OCI-LY7 (cell line): ENCODE data around the gene PKN1.

Experiments
- CTCF ChIP-seq: fragments of 200-600 bp; sonication (generic); conservative IDR thresholded peaks from 2 replicates; pipeline ENCODE4 v1.5.1; 2014; ENCODE audit warnings: mild to moderate bottlenecking, antibody characterized with exemption, low read length, moderate library complexity, mixed read lengths
- EZH2phosphoT487 ChIP-seq: fragments of 200-600 bp; sonication (generic); IDR thresholded peaks from 2 replicates; pipeline ENCODE4 v1.6.1; 2018; ENCODE audit warnings: low read depth, borderline replicate concordance, mild to moderate bottlenecking, mixed run types, antibody characterized with exemption, low read length, moderate library complexity, mixed read lengths

- no peak for TF ChIP-seq CTCF
- no peak for TF ChIP-seq EZH2phosphoT487
These were observed 21.2 kb upstream of the PKN1 start for GRCh38 chr19:14411938-14412245.
